ENCODE data around the gene WDR1. TPM values are rescaled to one million over a fixed set of nuclear protein-coding genes. Genes with fewer than 3 reads are reported as not detected.
A peak's percentile ranks its signal among the peaks of the same experiment; 100 is the strongest.

The WDR1 gene
- total and polyA plus RNA-seq, 2 of the 13 experiments (the other 11 are each of a cell fraction or from before 2014, with no cell fraction given), result 106 to 198 TPM

DNA sequence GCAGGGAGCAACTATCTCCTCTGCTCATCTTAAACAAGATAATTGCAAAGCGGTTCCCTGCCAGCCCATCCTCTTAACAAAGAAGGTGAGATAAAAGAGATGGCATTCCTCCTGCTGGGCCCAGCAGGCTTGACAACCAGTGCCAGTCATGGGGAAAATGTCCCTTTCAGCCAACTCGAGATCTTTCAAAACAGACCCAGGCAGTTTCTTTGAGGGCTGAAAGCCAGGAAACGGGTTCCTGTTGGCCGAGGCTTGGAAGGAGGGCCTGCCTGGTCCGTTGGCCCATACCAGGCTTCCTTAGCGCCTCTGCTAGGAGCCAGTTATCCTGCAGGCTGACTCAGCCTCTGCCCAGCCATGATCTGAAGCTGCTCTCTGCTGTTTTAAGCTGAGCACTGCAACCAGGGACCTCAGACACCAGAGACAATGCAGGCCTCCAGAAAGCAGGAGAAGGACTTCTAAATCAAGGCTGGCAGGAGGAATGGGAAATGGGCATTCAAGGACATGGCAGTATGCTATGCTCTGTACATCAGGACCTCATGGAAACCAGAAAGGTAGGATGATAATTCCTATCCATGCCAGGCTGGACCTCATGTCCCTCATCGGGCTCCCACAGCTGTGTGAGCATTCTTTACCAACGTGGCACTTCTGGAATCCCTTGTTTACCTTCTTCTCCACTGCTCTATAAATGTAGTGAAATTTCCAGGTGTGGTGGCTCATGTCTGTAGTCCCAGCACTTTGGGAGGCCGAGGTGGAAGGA lies 52.9 kb downstream of the WDR1 start (continued):
- TF ChIP-seq, protein P1, sequence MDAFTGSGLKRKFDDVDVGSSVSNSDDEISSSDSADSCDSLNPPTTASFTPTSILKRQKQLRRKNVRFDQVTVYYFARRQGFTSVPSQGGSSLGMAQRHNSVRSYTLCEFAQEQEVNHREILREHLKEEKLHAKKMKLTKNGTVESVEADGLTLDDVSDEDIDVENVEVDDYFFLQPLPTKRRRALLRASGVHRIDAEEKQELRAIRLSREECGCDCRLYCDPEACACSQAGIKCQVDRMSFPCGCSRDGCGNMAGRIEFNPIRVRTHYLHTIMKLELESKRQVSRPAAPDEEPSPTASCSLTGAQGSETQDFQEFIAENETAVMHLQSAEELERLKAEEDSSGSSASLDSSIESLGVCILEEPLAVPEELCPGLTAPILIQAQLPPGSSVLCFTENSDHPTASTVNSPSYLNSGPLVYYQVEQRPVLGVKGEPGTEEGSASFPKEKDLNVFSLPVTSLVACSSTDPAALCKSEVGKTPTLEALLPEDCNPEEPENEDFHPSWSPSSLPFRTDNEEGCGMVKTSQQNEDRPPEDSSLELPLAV (CRISPR knock-in tag; conservative IDR thresholded peaks at IDR 0.05; ENCODE audit: low read depth), result no peak
- TF ChIP-seq TGIF2 (CRISPR knock-in tag; IDR thresholded peaks at IDR 0.05), result no peak
- TF ChIP-seq IKZF1 (IDR thresholded peaks at IDR 0.05), result no peak
- TF ChIP-seq NFAT5 (CRISPR knock-in tag; IDR thresholded peaks at IDR 0.05), result no peak
- TF ChIP-seq ISX (CRISPR knock-in tag; conservative IDR thresholded peaks at IDR 0.05), result no peak
- no peak for TF ChIP-seq NR1H2 (CRISPR knock-in tag; IDR thresholded peaks at IDR 0.05; ENCODE audit: borderline replicate concordance, low read depth)
- no peak for TF ChIP-seq TOPORS (CRISPR knock-in tag; IDR thresholded peaks at IDR 0.05)
- TF ChIP-seq IRF2 (CRISPR knock-in tag; IDR thresholded peaks at IDR 0.05), result 0 out of 2 replicates have a peak, but pooled peaks have one; percentile 49
- TF ChIP-seq NONO (IDR thresholded peaks at IDR 0.05), result no peak
- TF ChIP-seq NONO (CRISPR knock-in tag; conservative IDR thresholded peaks at IDR 0.05), result peak; percentile 50; the same call in 1 of the 2 replicates
- no peak for TF ChIP-seq ZNF691 (CRISPR knock-in tag; IDR thresholded peaks at IDR 0.05; ENCODE audit: borderline replicate concordance, low read depth)
- no peak for TF ChIP-seq SOX6 (IDR thresholded peaks at IDR 0.05)
- TF ChIP-seq SOX6 (CRISPR knock-in tag; IDR thresholded peaks at IDR 0.05), result peak; percentile 43; the same call in 1 of the 2 replicates
- TF ChIP-seq CENPX (CRISPR knock-in tag; IDR thresholded peaks at IDR 0.05), result no peak
- no peak for TF ChIP-seq ARID2 (CRISPR knock-in tag; IDR thresholded peaks at IDR 0.05; ENCODE audit: borderline replicate concordance)
- peak; percentile 86 for TF ChIP-seq ZSCAN31 (CRISPR knock-in tag; IDR thresholded peaks at IDR 0.05; ENCODE audit: low read depth)
- 0 out of 2 replicates have a peak, but pooled peaks have one; percentile 25 for TF ChIP-seq PHF8 (CRISPR knock-in tag; IDR thresholded peaks at IDR 0.05)
- TF ChIP-seq, protein P2, sequence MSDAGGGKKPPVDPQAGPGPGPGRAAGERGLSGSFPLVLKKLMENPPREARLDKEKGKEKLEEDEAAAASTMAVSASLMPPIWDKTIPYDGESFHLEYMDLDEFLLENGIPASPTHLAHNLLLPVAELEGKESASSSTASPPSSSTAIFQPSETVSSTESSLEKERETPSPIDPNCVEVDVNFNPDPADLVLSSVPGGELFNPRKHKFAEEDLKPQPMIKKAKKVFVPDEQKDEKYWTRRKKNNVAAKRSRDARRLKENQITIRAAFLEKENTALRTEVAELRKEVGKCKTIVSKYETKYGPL (CRISPR knock-in tag; IDR thresholded peaks at IDR 0.05), result no peak
- TF ChIP-seq NFE2L1 (CRISPR knock-in tag; IDR thresholded peaks at IDR 0.05; ENCODE audit: borderline replicate concordance), result no peak
- no peak for TF ChIP-seq MBD4 (IDR thresholded peaks at IDR 0.05; ENCODE audit: borderline replicate concordance, low read length)
